Aorta (tissue), 5 donors: ENCODE measurements around the gene GNAL. TPM values are rescaled to one million over a fixed set of nuclear protein-coding genes. Genes with fewer than 3 reads are reported as not detected.
"Not testable (repeated sequence)": the region's sequence is repeated elsewhere in the genome, so short reads cannot be mapped to it uniquely, and the experiment has no call there.

Experiments used
- ATAC-seq: fragments of 200-7000 bp; cut with Tn5 transposase; one replicate; pipeline ENCODE4 v1.9.1; 2022; ENCODE audit warnings: moderate library complexity; ENCODE audit not compliant: low FRiP score
- DNase-seq, 2 donors: peaks; one replicate each; pipeline ENCODE4 v3.0.0-alpha.2; 2020
- H3K27ac ChIP-seq, 2 donors: one replicate each; pipeline ENCODE4 v1.5.1; 2013; ENCODE audit warnings: low read length in 2 of 2, mild to moderate bottlenecking in 2 of 2, moderate library complexity in 2 of 2, control low read depth in 1 of 2, inconsistent platforms in 1 of 2, low read depth in 1 of 2
- H3K27me3 ChIP-seq, 2 donors: one replicate each; pipeline ENCODE4 v1.6.1; 2013; ENCODE audit warnings: control low read depth in 1 of 2, low read length in 1 of 2, mild to moderate bottlenecking in 1 of 2, moderate library complexity in 1 of 2; ENCODE audit not compliant: insufficient read depth in 2 of 2, control insufficient read depth in 1 of 2
- H3K36me3 ChIP-seq, 2 donors: one replicate each; pipeline ENCODE4 v1.6.1; 2013; ENCODE audit warnings: control low read depth in 1 of 2, low read length in 1 of 2, mild to moderate bottlenecking in 1 of 2; ENCODE audit not compliant: insufficient read depth in 2 of 2, control insufficient read depth in 1 of 2
- H3K4me1 ChIP-seq, 2 donors: one replicate each; pipeline ENCODE4 v1.6.1; 2013; ENCODE audit warnings: low read length in 2 of 2, control low read depth in 1 of 2, mild to moderate bottlenecking in 1 of 2, moderate library complexity in 1 of 2; ENCODE audit not compliant: insufficient read depth in 2 of 2, control insufficient read depth in 1 of 2
- H3K4me3 ChIP-seq, 2 donors: one replicate each; pipeline ENCODE4 v1.5.1; 2013; ENCODE audit warnings: low read length in 2 of 2, control low read depth in 1 of 2, mild to moderate bottlenecking in 1 of 2
- H3K9me3 ChIP-seq: one replicate; pipeline ENCODE4 v1.6.1; 2013; ENCODE audit warnings: mild to moderate bottlenecking, low read length; ENCODE audit not compliant: control insufficient read depth
- WGBS, 2 donors: extraction: QIAGEN DNeasy Blood & Tissue Kit; methylation state at CpG; one replicate each; pipeline ENCODE4 v1.1.7; 2013; 5-methylcytosine and 5-hydroxymethylcytosine counted together
- intact Hi-C, 2 donors: fragments of 100-400 bp; cut with DNase I; formaldehyde crosslinking; loops; one replicate each; pipeline versions ENCODE4 v1.14.2 to v1.15.0; 2022
- polyA plus RNA-seq, 2 donors: library from polyadenylated mRNA; stranded (reverse); fragments of 200-250 nt; gene quantifications; one replicate each; pipeline ENCODE4 v1.2.3, GENCODE V29; 2013
- total RNA-seq, 2 donors: library from RNA; stranded (reverse); fragmentation: NEBNext Ultra II Directional; extraction: Animal tissue kit (Norgen Biotek cat#: 25700); gene quantifications; one replicate each; pipeline ENCODE4 v1.2.1, GENCODE V29; 2021
- donor health status: healthy with polysubstance abuse.
- donor health status: Bipolar disorder and iron deficiency.
- donor health status: DM: no; HTN: no; CAD: no.
- donor health status: DM: no; HTN: no; CAD: no.
- donor health status: DM: yes; HTN: yes; CAD: no.

The GNAL gene
- total and polyA plus RNA-seq, 4 donors = 2.0 to 15.5 (median 7.3) TPM

- intact Hi-C loops = no loop called here
- peaks cover 3 to 18% of the 10 kb centered on the region in 2 donors for H3K36me3 ChIP-seq
- DNase-seq = no peak
Observed at GRCh38 chr18:11888726-11889125, 199.7 kb downstream of the GNAL start.

GRCh38 chr18:11889284-11889683, 200.2 kb downstream of the GNAL start:
- ATAC-seq (no peak), DNase-seq (no peak)
- H3K27me3 ChIP-seq = no peaks in the 10 kb centered on the region
- intact Hi-C loops = no loop called here
- peaks cover 3 to 18% of the 10 kb centered on the region in 2 donors for H3K36me3 ChIP-seq
- no peaks in the 10 kb centered on the region for H3K9me3 ChIP-seq
- WGBS, 2 donors = 93% methylated on average over 5 of the region's 5 CpGs
- H3K27ac ChIP-seq = no peak overlapping the region
- H3K4me1 ChIP-seq = no peaks in the 10 kb centered on the region
- no peak overlapping the region for H3K4me3 ChIP-seq

More at GRCh38 chr18:11888726-11889125, 199.7 kb downstream of the GNAL start:
- H3K4me1 ChIP-seq = no peaks in the 10 kb centered on the region
- WGBS, 2 donors = 89 to 94% methylated on average over 2 of the region's 2 CpGs
- no peaks in the 10 kb centered on the region for H3K27me3 ChIP-seq
- H3K4me3 ChIP-seq = no peak overlapping the region
- H3K9me3 ChIP-seq = no peaks in the 10 kb centered on the region
- no peak overlapping the region for H3K27ac ChIP-seq
- no peak for ATAC-seq

GRCh38 chr18:11891737-11892136, 202.7 kb downstream of the GNAL start:
- H3K4me3 ChIP-seq = no peak overlapping the region
- ATAC-seq (no peak), DNase-seq (no peak)
- H3K27ac ChIP-seq = no peak overlapping the region
- H3K4me1 ChIP-seq = no peaks in the 10 kb centered on the region
- 92 to 94% methylated on average over 9 of the region's 9 CpGs for WGBS, 2 donors
- no peaks in the 10 kb centered on the region for H3K9me3 ChIP-seq
- no peaks in the 10 kb centered on the region for H3K27me3 ChIP-seq
- H3K36me3 ChIP-seq = peaks cover 5 to 11% of the 10 kb centered on the region in 2 donors
- intact Hi-C loops = no loop called here

- ATAC-seq, H3K9me3 ChIP-seq, H3K27ac ChIP-seq, intact Hi-C loops, H3K4me1 ChIP-seq, DNase-seq, H3K4me3 ChIP-seq, H3K36me3 ChIP-seq, H3K27me3 ChIP-seq: not testable (repeated sequence)
- 87% methylated on average over 7 of the region's 7 CpGs for WGBS, 2 donors
Observed at GRCh38 chr18:11892438-11892837, 203.4 kb downstream of the GNAL start.

- Histone ChIP-seq H3K36me3 (peaks cover 2 to 3% of the 10 kb centered on the region in 2 donors), H3K4me3 (no peak overlapping the region), H3K27ac (no peak overlapping the region), H3K9me3 (no peaks in the 10 kb centered on the region), H3K4me1 (no peaks in the 10 kb centered on the region), H3K27me3 (no peaks in the 10 kb centered on the region)
- 97 to 100% methylated on average over 1 of the region's 1 CpG for WGBS, 2 donors
- DNase-seq (no peak), ATAC-seq (no peak)
- intact Hi-C loops = no loop called here
Observed at GRCh38 chr18:11897781-11898180, 208.7 kb downstream of the GNAL start.

- Histone ChIP-seq H3K27me3 (no peaks in the 10 kb centered on the region), H3K27ac (no peak overlapping the region), H3K36me3 (peaks cover 2 to 3% of the 10 kb centered on the region in 2 donors), H3K4me1 (no peaks in the 10 kb centered on the region), H3K9me3 (no peaks in the 10 kb centered on the region), H3K4me3 (no peak overlapping the region)
- no peak for ATAC-seq
- no peak for DNase-seq
- 92 to 93% methylated on average over 3 of the region's 3 CpGs for WGBS, 2 donors
- intact Hi-C loops = no loop called here
Observed at GRCh38 chr18:11899063-11899462, 210.0 kb downstream of the GNAL start.

GRCh38 chr18:11901826-11902438, 212.9 kb downstream of the GNAL start:
- H3K4me1 ChIP-seq = no peaks in the 10 kb centered on the region

GRCh38 chr18:11902522-11903292, 213.6 kb downstream of the GNAL start:
- Histone ChIP-seq H3K4me1 (no peaks in the 10 kb centered on the region), H3K9me3 (no peaks in the 10 kb centered on the region), H3K36me3 (no peaks in the 10 kb centered on the region), H3K4me3 (no peak overlapping the region), H3K27me3 (no peaks in the 10 kb centered on the region), H3K27ac (no peak overlapping the region)
- ATAC-seq = no peak
- no peak for DNase-seq
- WGBS, 2 donors = 66 to 67% methylated on average over 7 of the region's 7 CpGs
- intact Hi-C loops = no loop called here

More at GRCh38 chr18:11901826-11902438, 212.9 kb downstream of the GNAL start:
- Histone ChIP-seq H3K27ac (no peak overlapping the region), H3K9me3 (no peaks in the 10 kb centered on the region), H3K36me3 (no peaks in the 10 kb centered on the region), H3K27me3 (no peaks in the 10 kb centered on the region), H3K4me3 (no peak overlapping the region)
- ATAC-seq (no peak), DNase-seq (no peak)
- intact Hi-C loops = no loop called here
- WGBS, 2 donors = 79 to 84% methylated on average over 5 of the region's 5 CpGs

- Histone ChIP-seq H3K4me3 (no peak overlapping the region), H3K27me3 (no peaks in the 10 kb centered on the region), H3K4me1 (no peaks in the 10 kb centered on the region), H3K36me3 (no peaks in the 10 kb centered on the region), H3K9me3 (no peaks in the 10 kb centered on the region), H3K27ac (no peak overlapping the region)
- DNase-seq = no peak
- ATAC-seq = no peak
- 77 to 80% methylated on average over 4 of the region's 4 CpGs for WGBS, 2 donors
- intact Hi-C loops = loop anchor here in 1 of 2 donors (5.0 kb wide), 1 partner anchor 53 kb away; the partner anchor contains the start of gene CHMP1B
Observed at GRCh38 chr18:11905613-11906012, 216.5 kb downstream of the GNAL start.
